Head of caudate nucleus (tissue), 42 donors: ENCODE measurements around the gene CD151.

ENCODE experiments used
- DNase-seq, 42 donors: peaks; one replicate each; pipeline versions ENCODE4 v3.0.0 to v3.0.0-alpha.2; 2020 to 2021; ENCODE audit warnings: mixed read lengths in 7 of 42
- intact Hi-C: fragments of 100-400 bp; cut with DNase I; formaldehyde crosslinking; loops from one replicate; pipeline ENCODE4 v1.15.0; 2022

The CD151 gene

DNA sequence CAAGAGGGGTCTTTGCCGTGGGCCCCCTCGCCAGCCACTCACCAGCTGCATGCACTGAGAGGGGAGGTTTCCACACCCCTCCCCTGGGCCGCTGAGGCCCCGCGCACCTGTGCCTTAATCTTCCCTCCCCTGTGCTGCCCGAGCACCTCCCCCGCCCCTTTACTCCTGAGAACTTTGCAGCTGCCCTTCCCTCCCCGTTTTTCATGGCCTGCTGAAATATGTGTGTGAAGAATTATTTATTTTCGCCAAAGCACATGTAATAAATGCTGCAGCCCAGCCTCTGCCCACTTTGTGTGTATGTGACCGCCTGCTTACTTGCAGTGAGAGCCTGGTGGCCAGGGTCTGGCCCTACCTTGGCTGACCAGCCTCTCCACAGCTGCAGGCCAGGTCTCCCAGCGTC lies 7.8 kb upstream of the CD151 start:
- no peak for DNase-seq
- intact Hi-C loops, result no loop called here

DNA sequence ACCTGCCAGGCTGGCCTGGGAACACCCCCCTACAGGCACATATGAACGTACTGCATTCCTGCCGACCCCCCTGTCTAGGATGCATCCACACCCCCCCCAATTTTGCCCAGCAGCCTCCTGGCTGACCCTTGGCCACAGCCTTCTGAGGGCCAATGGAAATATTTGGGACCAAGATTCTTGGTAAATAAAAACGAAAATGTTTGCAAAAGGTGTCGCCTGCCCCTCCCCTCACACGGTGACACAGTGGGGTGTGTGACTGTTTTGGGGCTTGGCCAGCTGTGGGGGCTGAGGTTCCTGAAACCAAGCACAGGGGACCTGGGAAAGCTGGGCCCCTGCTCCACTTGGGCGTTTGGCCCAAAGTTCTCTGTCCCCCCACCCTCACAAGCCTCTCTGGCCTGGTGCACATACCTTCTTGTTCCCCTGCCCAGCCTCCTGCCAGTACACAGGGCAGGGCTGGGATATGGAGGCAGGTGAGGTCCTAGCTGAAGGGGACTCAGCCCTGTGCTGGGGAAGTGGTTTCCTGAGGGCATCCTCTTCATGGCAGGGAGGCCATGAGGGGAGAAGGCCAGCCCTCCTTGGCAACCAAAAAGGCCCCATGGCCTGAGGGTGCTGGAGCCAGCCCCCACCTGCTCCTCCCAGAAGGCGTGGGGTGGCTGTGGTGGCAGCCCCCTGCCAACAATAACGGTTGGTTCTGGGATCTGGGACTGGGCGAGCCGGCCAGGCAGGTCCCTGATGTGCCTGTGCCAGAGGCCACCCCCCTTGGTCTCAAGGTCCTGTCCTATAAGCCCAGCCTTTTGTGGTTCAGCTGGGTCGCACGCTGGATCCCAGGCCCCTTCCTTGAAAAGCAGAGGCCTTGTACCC lies 7.2 kb upstream of the CD151 start:
- intact Hi-C loops, result no loop called here
- DNase-seq, result no peak

DNA sequence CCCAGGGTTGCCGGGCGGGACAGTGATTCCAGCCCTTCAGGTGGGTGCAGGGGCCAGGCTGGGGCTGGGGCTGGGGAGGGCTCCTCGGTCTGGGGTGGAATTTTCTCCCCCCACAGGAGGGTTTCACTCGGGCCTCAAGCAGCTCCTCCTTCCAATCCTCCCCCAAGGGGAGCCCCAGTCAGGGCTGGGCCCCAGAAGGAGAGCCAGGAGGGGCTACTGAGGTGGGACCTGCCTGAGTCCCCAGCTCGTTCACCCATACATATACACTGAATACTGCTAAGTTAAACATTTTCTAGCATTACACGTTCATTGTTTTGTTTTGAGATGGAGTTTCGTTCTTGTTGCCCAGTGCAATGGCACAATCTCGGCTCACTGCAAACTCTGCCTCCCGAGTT lies 6.5 kb upstream of the CD151 start:
- intact Hi-C loops, result no loop called here
- DNase-seq, result no peak

DNA sequence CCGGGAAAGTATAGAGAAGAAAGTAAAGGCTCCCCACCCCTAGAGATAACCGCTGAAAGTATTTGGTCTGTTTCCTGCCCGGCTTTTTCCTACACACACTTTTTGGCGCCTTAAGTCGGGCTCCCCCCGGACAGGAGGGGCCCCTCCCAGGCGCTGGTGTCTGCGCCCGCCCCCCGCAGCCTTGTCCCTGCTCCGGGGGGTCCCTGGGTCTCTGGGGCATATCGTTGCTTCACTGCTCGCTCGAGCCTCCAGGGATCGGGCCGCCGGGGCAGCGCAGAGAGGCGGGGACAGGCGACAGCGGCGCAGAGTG lies 6.0 kb upstream of the CD151 start:
- intact Hi-C loops, result no loop called here
- DNase-seq, result no peak

DNA sequence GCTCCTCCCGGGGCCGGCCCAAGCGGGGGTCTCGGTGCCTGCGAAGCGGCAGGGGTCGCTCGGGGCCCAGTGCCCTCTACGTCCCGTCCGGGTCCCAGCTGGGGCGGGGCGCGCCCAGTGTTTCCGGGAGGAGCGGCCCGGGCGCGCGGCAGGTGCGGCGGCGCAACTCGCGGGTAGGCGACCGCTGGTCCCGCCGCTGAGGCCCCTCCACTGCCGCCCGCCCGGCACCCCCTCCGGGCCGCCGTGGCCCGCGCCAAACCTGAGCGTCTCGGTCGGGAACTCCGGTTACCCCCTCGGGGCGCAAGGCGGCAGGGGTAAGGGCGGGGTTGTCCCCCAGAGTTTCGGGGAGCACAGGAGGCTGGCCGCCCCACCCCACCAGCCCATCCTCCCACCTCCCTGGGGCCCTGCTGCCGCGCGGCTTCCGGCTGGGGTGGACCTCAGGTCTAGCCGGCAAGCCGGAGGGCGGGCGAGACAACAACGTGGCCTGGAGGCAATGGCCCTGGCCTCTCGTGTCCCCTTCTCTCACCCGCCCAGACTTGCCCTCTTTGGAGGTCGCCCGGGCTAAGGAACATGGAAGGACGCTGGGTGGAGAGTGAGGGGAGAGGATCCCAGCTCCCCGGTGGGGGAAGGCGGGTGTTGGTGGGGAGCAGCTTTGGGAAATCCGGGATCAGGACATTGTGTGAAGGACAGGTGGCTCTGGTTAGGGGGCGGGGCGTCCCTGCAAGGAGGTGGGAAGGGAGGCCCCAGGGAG lies 5.4 kb upstream of the CD151 start:
- intact Hi-C loops, result no loop called here
- no peak for DNase-seq

DNA sequence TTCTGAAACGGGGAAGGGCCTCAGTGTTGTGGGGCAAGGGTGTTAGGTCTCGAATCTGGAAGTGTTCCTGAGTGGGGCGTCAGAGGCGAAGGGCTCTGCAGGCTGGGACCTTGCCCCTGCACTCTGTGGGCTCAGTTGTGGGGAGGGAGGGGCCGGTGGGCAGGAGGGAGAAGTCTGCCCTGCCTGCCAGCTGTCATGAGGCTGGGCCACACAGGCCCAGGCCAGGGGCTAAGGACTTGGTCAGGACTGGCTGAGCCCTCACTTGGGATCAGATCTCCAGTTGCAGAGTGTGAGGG lies 4.9 kb upstream of the CD151 start, which contains the start of gene CRACR2B:
CRACR2B (plus strand) TSS at position 23 of the 296 bp plus-strand sequence. CDS start 689 bp downstream, outside the sequence.
- intact Hi-C loops, result no loop called here
- DNase-seq, result no peak

DNA sequence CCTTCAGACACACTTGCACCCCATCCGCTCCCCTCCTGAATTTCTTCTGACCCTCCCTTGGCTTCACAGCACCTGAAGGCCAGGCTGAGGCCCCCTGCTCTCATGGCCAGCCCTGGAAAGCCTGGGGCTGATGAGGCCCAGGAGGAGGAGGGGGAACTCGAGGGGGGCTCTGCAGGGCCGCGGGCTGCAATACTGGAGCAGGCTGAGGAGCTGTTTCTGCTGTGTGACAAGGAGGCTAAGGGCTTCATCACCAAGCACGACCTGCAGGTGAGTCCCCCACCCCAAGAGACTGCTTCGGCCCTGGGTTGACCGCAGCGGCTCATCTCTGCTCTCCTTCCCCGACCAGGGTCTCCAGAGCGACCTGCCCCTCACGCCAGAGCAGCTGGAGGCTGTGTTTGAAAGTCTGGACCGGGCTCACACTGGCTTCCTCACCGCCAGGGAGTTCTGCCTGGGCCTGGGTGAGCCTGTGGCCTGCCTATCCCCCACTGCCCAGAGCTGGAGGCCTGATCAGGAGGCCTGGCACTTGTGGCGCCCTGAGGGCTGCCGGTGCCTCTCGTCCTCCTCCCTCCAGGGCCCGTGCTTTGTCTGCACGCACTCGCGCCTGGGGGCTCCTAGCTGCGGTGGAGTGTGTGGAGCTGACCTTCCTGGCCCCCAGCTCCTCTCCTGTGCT lies 4.1 kb upstream of the CD151 start:
- intact Hi-C loops, result no loop called here
- no peak for DNase-seq

DNA sequence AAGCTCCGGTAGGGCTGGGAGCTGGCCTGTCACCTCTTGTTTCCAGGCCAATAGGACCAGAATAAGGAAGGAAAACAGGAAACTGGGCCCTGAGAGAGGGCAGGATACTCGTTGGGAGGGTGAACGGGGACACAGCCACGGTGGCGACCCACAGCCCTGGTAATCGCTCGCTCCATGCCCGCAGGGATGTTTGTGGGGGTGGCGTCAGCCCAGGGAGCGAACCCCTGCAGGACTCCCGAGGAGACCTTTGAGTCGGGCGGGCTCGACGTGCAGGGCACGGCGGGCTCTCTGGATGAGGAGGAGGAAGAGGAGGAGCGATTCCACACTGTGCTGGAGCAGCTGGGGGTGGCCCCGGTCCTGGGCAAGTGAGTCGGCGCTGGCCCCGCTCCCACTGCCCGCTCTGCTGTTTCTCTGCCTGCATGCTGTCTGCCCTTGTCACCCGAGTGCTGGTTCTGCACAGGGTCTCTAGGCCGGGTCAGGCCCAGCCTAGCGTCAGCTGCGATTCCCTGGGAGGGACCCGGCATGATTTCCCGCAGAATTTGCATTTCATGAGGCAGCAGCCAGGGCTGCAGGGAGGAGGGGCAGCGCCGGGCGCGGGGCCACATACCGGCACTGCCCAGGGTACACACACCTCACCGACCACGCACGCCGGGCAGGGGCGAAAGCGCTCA lies 3.4 kb upstream of the CD151 start:
- intact Hi-C loops, result no loop called here
- peak in 1 of 42 donors; percentile 54 for DNase-seq

DNA sequence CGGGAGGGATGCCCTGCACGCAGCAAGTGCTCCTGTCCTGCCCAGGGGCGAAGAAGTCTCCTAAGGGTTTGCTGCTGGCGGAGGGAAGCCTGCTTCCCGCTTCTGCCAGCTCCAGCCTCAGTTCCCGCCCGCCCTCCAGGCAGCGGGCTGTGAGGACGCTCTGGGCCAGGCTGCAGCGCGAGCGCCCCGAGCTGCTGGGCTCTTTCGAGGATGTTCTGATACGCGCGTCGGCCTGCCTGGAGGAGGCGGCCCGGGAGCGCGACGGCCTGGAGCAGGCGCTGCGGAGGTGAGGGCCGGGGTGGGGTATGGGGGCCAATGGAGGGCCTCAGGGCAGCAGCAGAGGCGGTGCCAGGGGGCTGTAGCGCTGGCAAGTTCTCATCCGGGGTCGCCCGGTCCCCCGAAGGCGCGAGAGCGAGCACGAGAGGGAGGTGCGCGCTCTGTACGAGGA lies 2.9 kb upstream of the CD151 start:
- no peak for DNase-seq
- intact Hi-C loops, result no loop called here

DNA sequence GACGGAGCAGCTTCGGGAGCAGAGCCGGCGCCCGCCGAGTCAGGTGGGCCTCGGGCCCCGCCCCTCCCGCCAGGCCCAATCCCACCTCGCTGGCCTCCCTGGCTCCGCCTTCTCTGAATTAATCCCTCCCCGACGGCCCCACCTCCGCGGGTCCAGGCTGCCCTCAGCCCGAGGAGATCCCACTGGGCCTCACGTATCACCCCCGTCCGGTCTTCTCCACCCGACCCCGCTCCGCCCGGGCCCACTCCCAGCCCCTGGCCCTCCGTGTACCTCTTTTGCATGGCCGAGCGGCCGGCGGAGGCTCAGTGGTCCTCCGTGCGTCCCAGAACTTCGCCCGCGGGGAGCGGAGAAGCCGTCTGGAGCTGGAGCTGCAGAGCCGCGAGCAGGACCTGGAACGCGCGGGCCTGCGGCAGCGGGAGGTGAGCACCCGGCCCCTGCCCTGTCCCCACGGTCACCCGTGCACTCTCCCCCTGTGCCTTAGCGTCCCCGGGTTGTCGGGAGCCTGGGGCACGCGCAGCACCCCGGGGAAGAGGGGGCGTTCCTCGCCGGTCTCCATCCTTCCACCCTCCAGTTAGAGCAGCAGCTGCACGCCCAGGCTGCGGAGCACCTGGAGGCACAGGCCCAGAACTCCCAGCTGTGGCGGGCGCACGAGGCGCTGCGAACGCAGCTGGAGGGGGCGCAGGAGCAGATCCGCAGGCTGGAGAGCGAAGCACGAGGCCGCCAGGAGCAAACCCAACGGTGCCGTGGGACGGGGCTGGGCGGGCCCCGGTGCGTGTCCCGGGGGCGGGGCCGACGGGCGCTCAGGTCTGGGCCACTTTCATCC lies 2.2 kb upstream of the CD151 start:
- peak in 37 of 42 donors; percentile 48 to 82 (median 70) for DNase-seq

DNA sequence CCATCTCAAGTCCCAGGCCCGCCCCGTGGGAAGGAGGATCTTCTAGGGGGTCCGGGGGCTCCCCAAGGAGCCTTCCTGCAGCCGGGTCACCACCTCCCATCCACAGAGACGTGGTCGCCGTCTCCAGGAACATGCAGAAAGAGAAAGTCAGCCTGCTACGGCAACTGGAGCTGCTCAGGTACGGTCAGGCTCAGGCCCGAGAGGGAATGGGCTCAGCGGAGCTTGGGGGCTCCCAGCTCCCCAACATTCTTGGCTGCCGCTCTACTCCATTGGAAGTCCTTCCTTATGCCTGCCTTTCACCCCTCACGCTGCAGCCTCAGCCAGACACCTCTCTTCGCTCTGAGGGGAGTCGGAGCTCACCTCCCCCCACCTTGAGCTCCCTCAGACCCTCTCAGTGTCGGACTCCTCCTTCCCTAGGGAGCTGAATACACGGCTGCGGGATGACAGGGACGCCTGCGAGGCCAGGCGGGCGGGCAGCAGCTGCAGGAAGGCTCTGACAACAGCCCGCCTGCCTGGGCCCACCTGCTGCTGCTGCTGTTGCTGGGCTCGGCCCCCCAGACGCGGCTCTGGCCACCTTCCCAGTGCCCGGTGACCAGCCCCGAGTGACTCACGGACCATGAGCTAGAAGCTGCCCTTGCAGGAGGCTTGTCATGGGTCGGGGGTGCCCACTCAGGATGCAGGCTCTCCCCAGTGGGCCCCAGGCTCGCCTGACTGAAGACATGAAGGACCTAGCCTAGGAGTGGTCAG lies 1.5 kb upstream of the CD151 start:
- intact Hi-C loops, result no loop called here
- no peak for DNase-seq

More for the DNA sequence above, 2.2 kb upstream of the CD151 start:
- intact Hi-C loops, result no loop called here

DNA sequence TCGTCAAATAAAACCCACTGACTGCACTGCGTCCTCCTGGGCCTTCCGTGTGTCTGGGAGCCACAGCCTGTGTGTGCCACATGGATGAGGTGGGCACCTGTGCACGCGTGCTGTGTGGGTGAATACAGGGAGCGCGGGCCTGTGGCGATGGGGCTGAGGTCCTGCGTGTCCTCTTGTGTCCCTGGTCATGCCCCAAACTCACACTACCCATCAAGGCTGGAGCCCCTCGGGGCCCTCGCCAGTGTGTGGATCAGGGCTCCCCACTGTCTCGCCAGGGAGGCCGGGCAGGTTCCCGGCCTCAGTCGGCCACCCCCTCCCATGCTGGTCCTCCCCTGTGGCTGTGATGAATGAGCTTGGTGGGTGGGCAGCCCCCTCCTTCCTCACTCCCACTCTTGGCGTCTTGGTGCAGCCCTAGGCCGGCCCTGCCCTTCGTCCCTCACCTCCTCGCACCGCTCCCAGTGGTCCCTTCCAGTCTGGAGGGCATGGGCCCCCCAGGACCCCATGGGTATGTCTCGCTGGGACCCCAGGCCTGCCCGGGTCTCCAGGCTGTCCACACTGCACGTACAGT lies 707 bp upstream of the CD151 start:
- DNase-seq, result no peak
- intact Hi-C loops, result no loop called here

DNA sequence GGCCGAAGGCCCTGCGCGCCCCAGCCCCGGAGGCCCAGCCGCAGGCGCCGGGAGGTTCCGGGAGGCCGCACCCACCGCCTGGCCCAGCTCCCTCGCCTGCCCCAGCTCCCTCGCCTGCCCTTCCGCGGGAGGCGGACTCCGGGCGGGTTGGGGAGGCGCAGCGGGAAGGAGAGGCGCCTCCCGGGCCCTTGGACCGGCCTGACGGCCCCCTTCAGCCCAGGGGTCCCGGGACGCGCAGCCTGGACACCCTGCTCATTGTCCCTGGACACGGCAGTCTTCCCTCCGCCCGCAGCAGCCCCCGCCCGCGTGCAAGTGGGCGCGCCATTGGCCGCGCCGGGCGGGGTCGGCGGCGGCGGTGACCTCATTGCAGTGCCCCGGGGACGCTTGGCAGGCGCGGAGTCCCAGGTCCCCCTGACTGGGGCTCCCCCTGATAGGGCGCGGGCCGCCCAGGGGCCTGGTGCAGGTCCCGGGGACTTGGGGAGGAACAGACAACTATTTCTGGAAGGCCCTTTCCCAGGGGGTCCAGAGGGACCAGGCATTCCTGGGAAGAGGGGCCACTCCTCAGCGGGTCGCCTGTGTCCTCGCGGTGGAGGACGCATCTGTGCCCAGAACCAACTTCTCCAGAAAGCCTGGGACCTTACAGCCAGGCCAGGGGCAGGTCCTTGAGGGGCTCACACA lies 501 bp downstream of the CD151 start:
- intact Hi-C loops, result no loop called here
- DNase-seq, result peak in 1 of 42 donors; percentile 37

DNA sequence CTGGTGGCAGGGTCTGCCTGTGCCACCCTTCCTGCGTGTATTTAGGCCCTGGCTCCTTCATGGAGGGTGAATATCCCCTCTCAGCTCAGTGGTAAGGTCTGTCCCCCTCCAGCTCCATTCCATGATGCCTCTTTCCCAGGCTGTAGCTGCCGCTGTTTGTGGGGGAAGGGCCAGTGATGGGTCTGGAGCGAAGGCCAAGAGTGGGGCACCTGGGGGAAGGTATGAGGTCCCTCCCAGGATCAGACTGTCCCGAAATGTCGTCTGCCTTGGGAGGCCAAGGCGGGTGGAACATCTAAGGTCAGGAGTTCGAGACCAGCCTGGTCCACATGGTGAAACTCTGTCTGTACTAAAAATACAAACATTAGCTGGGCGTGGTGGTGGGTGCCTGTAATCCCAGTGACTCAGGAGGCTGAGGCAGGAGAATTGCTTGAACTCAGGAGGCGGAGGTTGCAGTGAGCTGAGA lies 1.1 kb downstream of the CD151 start:
- no peak for DNase-seq
- intact Hi-C loops, result no loop called here

DNA sequence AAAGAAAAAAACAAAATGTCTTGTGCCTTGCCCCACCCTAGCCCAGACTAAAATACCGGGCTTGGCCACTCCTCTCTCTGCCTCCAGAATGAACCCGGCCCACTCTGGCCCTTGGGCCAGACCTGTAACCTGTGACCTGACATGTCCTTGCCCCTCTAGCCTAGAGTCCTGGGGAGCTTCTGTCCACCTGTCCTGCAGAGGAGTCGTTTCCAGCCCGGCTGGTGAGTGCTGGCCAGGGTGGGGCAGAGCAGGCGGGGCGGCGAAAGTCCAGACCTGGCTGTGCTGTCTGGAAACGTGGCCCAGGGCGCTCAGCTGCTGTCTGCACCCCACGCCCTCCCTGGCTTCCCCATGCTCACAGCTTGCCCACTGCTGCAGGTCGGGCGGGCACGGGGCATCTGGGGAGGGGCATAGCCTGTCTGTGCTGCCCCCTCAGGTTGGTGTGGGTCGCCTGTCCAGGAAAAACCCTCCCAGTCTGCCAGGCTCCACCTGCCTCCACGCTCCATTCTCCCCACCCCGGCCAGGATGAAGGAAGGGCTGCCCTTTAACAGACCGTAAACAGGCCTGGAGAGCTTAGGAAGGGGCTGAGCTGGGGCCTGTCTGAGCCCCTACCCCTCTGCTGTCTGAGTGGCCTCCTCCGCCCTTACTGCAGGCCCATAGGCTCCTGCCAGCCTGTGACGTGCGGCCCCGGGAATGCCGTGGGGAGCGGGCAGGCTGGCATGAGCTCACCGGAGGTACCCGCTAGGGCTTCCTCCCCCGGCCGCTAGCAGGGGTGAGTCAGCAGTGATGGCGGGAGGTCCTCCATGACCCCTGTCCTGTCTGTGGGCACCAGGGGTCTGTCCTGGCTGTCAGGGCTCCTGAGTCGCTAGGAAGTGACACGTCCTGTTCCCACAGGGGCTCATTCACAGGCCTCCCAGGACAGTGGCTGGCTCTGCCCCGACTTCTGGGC lies 1.9 kb downstream of the CD151 start:
- intact Hi-C loops, result no loop called here
- peak in 8 of 42 donors; percentile 41 to 79 (median 58) for DNase-seq

DNA sequence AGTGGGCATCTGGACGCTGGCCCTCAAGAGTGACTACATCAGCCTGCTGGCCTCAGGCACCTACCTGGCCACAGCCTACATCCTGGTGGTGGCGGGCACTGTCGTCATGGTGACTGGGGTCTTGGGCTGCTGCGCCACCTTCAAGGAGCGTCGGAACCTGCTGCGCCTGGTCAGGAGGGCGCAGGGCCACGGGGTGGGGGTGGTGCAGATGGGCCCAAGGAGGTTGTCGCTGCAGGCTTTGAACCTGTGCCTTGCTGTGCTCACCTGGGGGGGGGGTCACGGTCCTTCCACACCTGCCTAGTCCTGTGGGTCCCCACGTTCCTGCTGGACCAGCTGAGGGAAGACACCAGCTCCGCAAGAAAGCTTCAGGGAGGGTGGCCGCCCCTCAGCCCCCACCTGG lies 3.5 kb downstream of the CD151 start:
- DNase-seq, result no peak
- intact Hi-C loops, result no loop called here
